ENCODE data around the gene PPM1H. TPM values are rescaled to one million over a fixed set of nuclear protein-coding genes. Genes with fewer than 3 reads are reported as not detected.

Gene PPM1H
- total RNA-seq, 1 experiment from 2014 or later, result 37.1 TPM

- TF ChIP-seq, protein P1, sequence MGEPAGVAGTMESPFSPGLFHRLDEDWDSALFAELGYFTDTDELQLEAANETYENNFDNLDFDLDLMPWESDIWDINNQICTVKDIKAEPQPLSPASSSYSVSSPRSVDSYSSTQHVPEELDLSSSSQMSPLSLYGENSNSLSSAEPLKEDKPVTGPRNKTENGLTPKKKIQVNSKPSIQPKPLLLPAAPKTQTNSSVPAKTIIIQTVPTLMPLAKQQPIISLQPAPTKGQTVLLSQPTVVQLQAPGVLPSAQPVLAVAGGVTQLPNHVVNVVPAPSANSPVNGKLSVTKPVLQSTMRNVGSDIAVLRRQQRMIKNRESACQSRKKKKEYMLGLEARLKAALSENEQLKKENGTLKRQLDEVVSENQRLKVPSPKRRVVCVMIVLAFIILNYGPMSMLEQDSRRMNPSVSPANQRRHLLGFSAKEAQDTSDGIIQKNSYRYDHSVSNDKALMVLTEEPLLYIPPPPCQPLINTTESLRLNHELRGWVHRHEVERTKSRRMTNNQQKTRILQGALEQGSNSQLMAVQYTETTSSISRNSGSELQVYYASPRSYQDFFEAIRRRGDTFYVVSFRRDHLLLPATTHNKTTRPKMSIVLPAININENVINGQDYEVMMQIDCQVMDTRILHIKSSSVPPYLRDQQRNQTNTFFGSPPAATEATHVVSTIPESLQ (CRISPR knock-in tag; IDR thresholded peaks at IDR 0.05), result no peak
- TF ChIP-seq GTF2I (CRISPR knock-in tag; conservative IDR thresholded peaks at IDR 0.05) (no peak), TEAD1 (CRISPR knock-in tag; IDR thresholded peaks at IDR 0.05) (no peak), E2F4 (CRISPR knock-in tag; IDR thresholded peaks at IDR 0.05; ENCODE audit: borderline replicate concordance, low read depth) (no peak), FOXK1 (CRISPR knock-in tag; IDR thresholded peaks at IDR 0.05) (no peak), SP1 (CRISPR knock-in tag; conservative IDR thresholded peaks at IDR 0.05) (no peak), ZNF396 (CRISPR knock-in tag; IDR thresholded peaks at IDR 0.05; ENCODE audit: borderline replicate concordance) (no peak), RELA (CRISPR knock-in tag; IDR thresholded peaks at IDR 0.05; ENCODE audit: borderline replicate concordance) (no peak)
- TF ChIP-seq, protein P2, sequence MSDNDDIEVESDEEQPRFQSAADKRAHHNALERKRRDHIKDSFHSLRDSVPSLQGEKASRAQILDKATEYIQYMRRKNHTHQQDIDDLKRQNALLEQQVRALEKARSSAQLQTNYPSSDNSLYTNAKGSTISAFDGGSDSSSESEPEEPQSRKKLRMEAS (CRISPR knock-in tag; IDR thresholded peaks at IDR 0.05), result no peak
- POLR2A ChIA-PET, result interaction anchor here (1.2 kb wide), 1 partner anchor 11 kb away, joined by 6 read pairs; no protein-coding TSS in a partner anchor
- CTCF ChIA-PET, result interaction anchor here (0.8 to 1.6 kb wide), 3 partner anchors 9 to 262 kb away, joined by 3 to 4 read pairs (median 4); no protein-coding TSS in a partner anchor
- H3K9me3 Mint-ChIP-seq, result peaks cover 24% of the 10 kb centered on the region
- peak overlapping the region; percentile 85 for H3K27ac Mint-ChIP-seq
- peaks cover 17% of the 10 kb centered on the region for H3K36me3 Mint-ChIP-seq
- peak; percentile 61 for ATAC-seq
- H3K27me3 Mint-ChIP-seq (ENCODE audit: low read depth), result no peaks in the 10 kb centered on the region
- DNase-seq (ENCODE audit: low spot score), result no peak
- H3K4me1 Mint-ChIP-seq, result peaks cover 65% of the 10 kb centered on the region
- H3K4me3 Mint-ChIP-seq, result peak overlapping the region; percentile 22
Measured at GRCh38 chr12:62843716-62844115, 91.2 kb downstream of the PPM1H start.

DNA sequence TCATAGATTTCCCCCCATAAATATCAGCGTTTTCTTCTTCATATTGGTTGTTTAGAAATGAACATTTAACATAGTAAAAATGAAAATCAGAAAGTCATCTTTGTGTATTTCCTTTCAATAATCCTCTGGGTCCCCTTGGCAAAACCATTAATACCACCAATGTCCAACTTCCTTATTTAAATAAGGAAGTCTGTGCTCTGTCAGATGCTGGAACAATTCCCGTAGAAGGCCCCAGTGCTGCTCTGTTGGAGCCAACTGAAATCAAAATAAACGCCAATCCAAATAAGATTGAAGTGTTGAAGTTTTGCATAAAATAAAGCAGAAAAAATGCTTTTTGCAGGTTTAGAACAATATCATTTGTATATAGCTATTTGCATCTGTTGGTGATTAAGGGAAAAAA, 93.1 kb downstream of the PPM1H start:
- no peak for ATAC-seq
- DNase-seq (ENCODE audit: low spot score), result no peak
- Mint-ChIP-seq H3K27me3 (ENCODE audit: low read depth) (no peaks in the 10 kb centered on the region), H3K27ac (no peak overlapping the region), H3K4me1 (peaks cover 53% of the 10 kb centered on the region), H3K36me3 (peaks cover 17% of the 10 kb centered on the region), H3K9me3 (peaks cover 24% of the 10 kb centered on the region), H3K4me3 (no peak overlapping the region)
- ChIA-PET POLR2A (no interaction called here), CTCF (no interaction called here)
- TF ChIP-seq CREM (CRISPR knock-in tag; IDR thresholded peaks at IDR 0.05) (no peak), SMAD4 (CRISPR knock-in tag; IDR thresholded peaks at IDR 0.05) (no peak), ZNF138 (CRISPR knock-in tag; conservative IDR thresholded peaks at IDR 0.05) (no peak), ZNF671 (CRISPR knock-in tag; IDR thresholded peaks at IDR 0.05) (no peak), ZNF532 (CRISPR knock-in tag; IDR thresholded peaks at IDR 0.05; ENCODE audit: borderline replicate concordance) (no peak), ZMAT4 (CRISPR knock-in tag; IDR thresholded peaks at IDR 0.05) (no peak), CTCF (IDR thresholded peaks at IDR 0.05) (no peak), EMX1 (CRISPR knock-in tag; IDR thresholded peaks at IDR 0.05) (no peak), NFATC4 (CRISPR knock-in tag; IDR thresholded peaks at IDR 0.05) (no peak), NR3C1 (CRISPR knock-in tag; conservative IDR thresholded peaks at IDR 0.05; ENCODE audit: low read depth) (no peak), KAT7 (CRISPR knock-in tag; IDR thresholded peaks at IDR 0.05; ENCODE audit: borderline replicate concordance) (no peak)
- TF ChIP-seq, protein P3, sequence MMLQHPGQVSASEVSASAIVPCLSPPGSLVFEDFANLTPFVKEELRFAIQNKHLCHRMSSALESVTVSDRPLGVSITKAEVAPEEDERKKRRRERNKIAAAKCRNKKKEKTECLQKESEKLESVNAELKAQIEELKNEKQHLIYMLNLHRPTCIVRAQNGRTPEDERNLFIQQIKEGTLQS (CRISPR knock-in tag; conservative IDR thresholded peaks at IDR 0.05), result no peak
- TF ChIP-seq, protein P4, sequence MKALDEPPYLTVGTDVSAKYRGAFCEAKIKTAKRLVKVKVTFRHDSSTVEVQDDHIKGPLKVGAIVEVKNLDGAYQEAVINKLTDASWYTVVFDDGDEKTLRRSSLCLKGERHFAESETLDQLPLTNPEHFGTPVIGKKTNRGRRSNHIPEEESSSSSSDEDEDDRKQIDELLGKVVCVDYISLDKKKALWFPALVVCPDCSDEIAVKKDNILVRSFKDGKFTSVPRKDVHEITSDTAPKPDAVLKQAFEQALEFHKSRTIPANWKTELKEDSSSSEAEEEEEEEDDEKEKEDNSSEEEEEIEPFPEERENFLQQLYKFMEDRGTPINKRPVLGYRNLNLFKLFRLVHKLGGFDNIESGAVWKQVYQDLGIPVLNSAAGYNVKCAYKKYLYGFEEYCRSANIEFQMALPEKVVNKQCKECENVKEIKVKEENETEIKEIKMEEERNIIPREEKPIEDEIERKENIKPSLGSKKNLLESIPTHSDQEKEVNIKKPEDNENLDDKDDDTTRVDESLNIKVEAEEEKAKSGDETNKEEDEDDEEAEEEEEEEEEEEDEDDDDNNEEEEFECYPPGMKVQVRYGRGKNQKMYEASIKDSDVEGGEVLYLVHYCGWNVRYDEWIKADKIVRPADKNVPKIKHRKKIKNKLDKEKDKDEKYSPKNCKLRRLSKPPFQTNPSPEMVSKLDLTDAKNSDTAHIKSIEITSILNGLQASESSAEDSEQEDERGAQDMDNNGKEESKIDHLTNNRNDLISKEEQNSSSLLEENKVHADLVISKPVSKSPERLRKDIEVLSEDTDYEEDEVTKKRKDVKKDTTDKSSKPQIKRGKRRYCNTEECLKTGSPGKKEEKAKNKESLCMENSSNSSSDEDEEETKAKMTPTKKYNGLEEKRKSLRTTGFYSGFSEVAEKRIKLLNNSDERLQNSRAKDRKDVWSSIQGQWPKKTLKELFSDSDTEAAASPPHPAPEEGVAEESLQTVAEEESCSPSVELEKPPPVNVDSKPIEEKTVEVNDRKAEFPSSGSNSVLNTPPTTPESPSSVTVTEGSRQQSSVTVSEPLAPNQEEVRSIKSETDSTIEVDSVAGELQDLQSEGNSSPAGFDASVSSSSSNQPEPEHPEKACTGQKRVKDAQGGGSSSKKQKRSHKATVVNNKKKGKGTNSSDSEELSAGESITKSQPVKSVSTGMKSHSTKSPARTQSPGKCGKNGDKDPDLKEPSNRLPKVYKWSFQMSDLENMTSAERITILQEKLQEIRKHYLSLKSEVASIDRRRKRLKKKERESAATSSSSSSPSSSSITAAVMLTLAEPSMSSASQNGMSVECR (CRISPR knock-in tag; IDR thresholded peaks at IDR 0.05; ENCODE audit: borderline replicate concordance), result no peak

Measured in WTC11 (cell line).